H9 (cell line): ENCODE measurements around the gene GRM1. TPM values are rescaled to one million over a fixed set of nuclear protein-coding genes. Genes with fewer than 3 reads are reported as not detected.

Experiments
- DNase-seq: peaks from one replicate; pipeline ENCODE4 v3.0.0-alpha.2; 2017
- H2AFZ ChIP-seq: one replicate; pipeline ENCODE4 v1.6.1; 2013; ENCODE audit warnings: mild to moderate bottlenecking, low read length, control low read depth, moderate library complexity
- H2AK5ac ChIP-seq: 2 replicates; pipeline ENCODE4 v1.6.1; 2013; ENCODE audit warnings: low read length, control low read depth, mixed read lengths; ENCODE audit not compliant: insufficient read length
- H2BK120ac ChIP-seq: one replicate; pipeline ENCODE4 v1.6.1; 2013; ENCODE audit warnings: low read depth, mild to moderate bottlenecking, low read length, control low read depth, inconsistent platforms; ENCODE audit not compliant: poor library complexity, severe bottlenecking
- H2BK12ac ChIP-seq: 2 replicates; pipeline ENCODE4 v1.6.1; 2013; ENCODE audit warnings: low read length, control low read depth, mixed read lengths, low read depth; ENCODE audit not compliant: insufficient read length
- H2BK15ac ChIP-seq: 2 replicates; pipeline ENCODE4 v1.6.1; 2013; ENCODE audit warnings: low read depth, low read length, control low read depth
- H2BK20ac ChIP-seq: one replicate; pipeline ENCODE4 v1.6.1; 2013; ENCODE audit warnings: low read depth, mild to moderate bottlenecking, low read length, control low read depth, inconsistent platforms; ENCODE audit not compliant: poor library complexity, severe bottlenecking
- H2BK5ac ChIP-seq: 2 replicates; pipeline ENCODE4 v1.6.1; 2013; ENCODE audit warnings: low read length, control low read depth, mixed read lengths; ENCODE audit not compliant: insufficient read length
- H3K14ac ChIP-seq: 2 replicates; pipeline ENCODE4 v1.6.1; 2013; ENCODE audit warnings: low read length, control low read depth; ENCODE audit not compliant: insufficient read depth
- H3K18ac ChIP-seq: 2 replicates; pipeline ENCODE4 v1.6.1; 2013; ENCODE audit warnings: low read depth, mild to moderate bottlenecking, mixed read lengths, low read length, control low read depth; ENCODE audit not compliant: insufficient read length
- H3K23ac ChIP-seq: 2 replicates; pipeline ENCODE4 v1.6.1; 2013; ENCODE audit warnings: low read length, control low read depth, mixed read lengths, low read depth; ENCODE audit not compliant: insufficient read length
- H3K23me2 ChIP-seq: 2 replicates; pipeline ENCODE4 v1.6.1; 2013; ENCODE audit warnings: low read depth, mild to moderate bottlenecking, mixed read lengths, low read length, control low read depth; ENCODE audit not compliant: insufficient read length, poor library complexity, severe bottlenecking
- H3K27ac ChIP-seq: 2 replicates; pipeline ENCODE4 v1.5.1; 2013; ENCODE audit warnings: low read length, control low read depth, mixed read lengths, low read depth; ENCODE audit not compliant: insufficient read length
- H3K27me3 ChIP-seq: 2 replicates; pipeline ENCODE4 v1.6.1; 2013; ENCODE audit warnings: low read length, control low read depth, inconsistent platforms; ENCODE audit not compliant: insufficient read depth
- H3K4ac ChIP-seq: 2 replicates; pipeline ENCODE4 v1.6.1; 2013; ENCODE audit warnings: low read depth, mild to moderate bottlenecking, control low read depth, inconsistent platforms, low read length, moderate library complexity
- H3K4me1 ChIP-seq: 2 replicates; pipeline ENCODE4 v1.6.1; 2013; ENCODE audit warnings: low read length, control low read depth, inconsistent platforms; ENCODE audit not compliant: insufficient read depth
- H3K4me2 ChIP-seq: 2 replicates; pipeline ENCODE4 v1.6.1; 2013; ENCODE audit warnings: low read length, control low read depth, mixed read lengths; ENCODE audit not compliant: insufficient read length, insufficient read depth
- H3K56ac ChIP-seq: 2 replicates; pipeline ENCODE4 v1.6.1; 2013; ENCODE audit warnings: low read depth, mild to moderate bottlenecking, mixed read lengths, low read length, control low read depth; ENCODE audit not compliant: insufficient read length
- H3K79me1 ChIP-seq: 2 replicates; pipeline ENCODE4 v1.6.1; 2013; ENCODE audit warnings: low read depth, mild to moderate bottlenecking, moderate library complexity, low read length, control low read depth, inconsistent platforms; ENCODE audit not compliant: insufficient read depth, poor library complexity, severe bottlenecking
- H3K79me2 ChIP-seq: 2 replicates; pipeline ENCODE4 v1.6.1; 2013; ENCODE audit warnings: low read length, control low read depth, inconsistent platforms; ENCODE audit not compliant: insufficient read depth
- H3K9ac ChIP-seq: 2 replicates; pipeline ENCODE4 v1.6.1; 2013; ENCODE audit warnings: low read length, control low read depth, mixed read lengths; ENCODE audit not compliant: insufficient read length; ENCODE audit errors: extremely low read depth
- H3K9me3 ChIP-seq: one replicate; pipeline ENCODE4 v1.6.1; 2013; ENCODE audit warnings: low read depth, low read length, inconsistent platforms; ENCODE audit not compliant: control insufficient read depth
- H3T11ph ChIP-seq: one replicate; pipeline ENCODE4 v1.6.1; 2013; ENCODE audit warnings: mild to moderate bottlenecking, low read length, control low read depth, inconsistent platforms
- H4K20me1 ChIP-seq: one replicate; pipeline ENCODE4 v1.6.1; 2013; ENCODE audit not compliant: control insufficient read depth, insufficient read length, insufficient read depth
- H4K5ac ChIP-seq: 2 replicates; pipeline ENCODE4 v1.6.1; 2013; ENCODE audit warnings: low read depth, mild to moderate bottlenecking, mixed read lengths, low read length, control low read depth; ENCODE audit not compliant: insufficient read length
- H4K8ac ChIP-seq: replicated peaks from 2 replicates; pipeline ENCODE4 v1.6.1; 2013; ENCODE audit warnings: low read length, control low read depth, mixed read lengths, low read depth; ENCODE audit not compliant: insufficient read length
- H4K91ac ChIP-seq: 2 replicates; pipeline ENCODE4 v1.6.1; 2013; ENCODE audit warnings: low read depth, mild to moderate bottlenecking, moderate library complexity, mixed read lengths, low read length, control low read depth; ENCODE audit not compliant: insufficient read length
- H3K27ac Mint-ChIP-seq, 3 experiments: 2 replicates in 2 of 3; 3 replicates in 1 of 3; pipeline ENCODE4 v1.8.0; 2020 to 2021; ENCODE audit warnings: mixed read lengths in 3 of 3, mild to moderate bottlenecking in 1 of 3, moderate library complexity in 1 of 3
- H3K27me3 Mint-ChIP-seq: 2 replicates; pipeline ENCODE4 v1.8.0; 2021; ENCODE audit warnings: low read depth, mild to moderate bottlenecking, moderate library complexity, mixed read lengths
- H3K36me3 Mint-ChIP-seq, 3 experiments: 2 replicates in 2 of 3; 3 replicates in 1 of 3; pipeline ENCODE4 v1.8.0; 2020 to 2021; ENCODE audit warnings: low read depth in 3 of 3, mixed read lengths in 3 of 3; ENCODE audit not compliant: insufficient read depth in 1 of 3
- H3K4me1 Mint-ChIP-seq, 2 experiments: 2 replicates each; pipeline ENCODE4 v1.8.0; 2020; ENCODE audit warnings: mixed read lengths in 2 of 2
- H3K4me3 Mint-ChIP-seq, 2 experiments: 2 replicates in 1 of 2; 3 replicates in 1 of 2; pipeline ENCODE4 v1.8.0; 2020 to 2021; ENCODE audit warnings: mild to moderate bottlenecking in 2 of 2, mixed read lengths in 2 of 2, moderate library complexity in 1 of 2
- H3K9me3 Mint-ChIP-seq, 2 experiments: 2 replicates in 1 of 2; 3 replicates in 1 of 2; pipeline ENCODE4 v1.8.0; 2020; ENCODE audit warnings: mild to moderate bottlenecking in 2 of 2, mixed read lengths in 2 of 2, moderate library complexity in 1 of 2
- WGBS: extraction: QIAGEN DNeasy Blood & Tissue Kit; methylation state at CpG from one replicate; pipeline ENCODE4 v1.1.7; 2013; ENCODE audit warnings: missing lambda C conversion rate, low lambda C conversion rate, mixed read lengths; ENCODE audit not compliant: insufficient read length; ENCODE audit errors: extremely low coverage; 5-methylcytosine and 5-hydroxymethylcytosine counted together
- total RNA-seq: library from RNA; stranded (reverse); gene quantifications from 2 replicates; pipeline ENCODE4 v1.2.1, GENCODE V29; 2021
- TF ChIP-seq, protein P1 (sequence below): fragments of 200-600 bp; sonication (generic); conservative IDR thresholded peaks from 3 replicates; pipeline ENCODE4 v1.8.0; 2021; ENCODE audit warnings: antibody characterized with exemption, mild to moderate bottlenecking

Gene GRM1
- total RNA-seq, 1 experiment from 2014 or later, result 0.39 TPM

DNA sequence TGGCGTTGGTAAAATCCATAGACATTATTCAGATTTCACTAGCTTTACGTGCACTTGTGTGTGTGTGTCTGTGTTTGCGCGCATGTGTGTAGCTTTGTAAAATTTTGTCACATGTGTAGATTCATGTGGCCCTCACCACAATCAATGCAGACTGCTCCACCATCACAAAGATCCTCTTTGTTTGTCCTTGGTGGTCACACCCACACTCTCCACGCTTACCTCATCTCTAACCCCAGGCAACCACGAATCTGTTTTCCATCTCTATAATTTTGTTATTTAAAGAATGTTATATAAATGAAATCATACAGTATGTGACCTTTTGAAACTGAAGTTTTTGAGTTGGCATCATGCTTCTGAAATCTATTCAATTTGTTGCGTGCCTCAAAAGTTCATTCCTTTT is 58.5 kb downstream of the GRM1 start:
- Histone ChIP-seq H3K23ac (no peak overlapping the region), H4K91ac (no peak overlapping the region), H3K56ac (no peak overlapping the region), H3K79me2 (no peaks in the 10 kb centered on the region), H2BK120ac (no peak overlapping the region), H4K8ac (no peak overlapping the region), H3K18ac (no peak overlapping the region), H3K9ac (no peak overlapping the region), H4K20me1 (no peaks in the 10 kb centered on the region), H3K4ac (no peak overlapping the region), H3K27me3 (no peaks in the 10 kb centered on the region), H3K4me1 (no peaks in the 10 kb centered on the region), H3K14ac (no peak overlapping the region), H2BK5ac (no peak overlapping the region), H3K9me3 (no peaks in the 10 kb centered on the region), H3K4me2 (no peak overlapping the region), H2AFZ (no peak overlapping the region), H4K5ac (no peak overlapping the region), H2BK12ac (no peak overlapping the region), H3K27ac (no peak overlapping the region), H3T11ph (no peak overlapping the region), H2BK20ac (no peak overlapping the region), H2AK5ac (no peak overlapping the region), H3K23me2 (no peaks in the 10 kb centered on the region), H3K79me1 (no peaks in the 10 kb centered on the region), H2BK15ac (no peak overlapping the region)
- WGBS, result no CpG with 5 or more reads among the region's 7 CpGs
- Mint-ChIP-seq H3K9me3 (no peaks in the 10 kb centered on the region), H3K4me3 (no peak overlapping the region), H3K27ac (no peak overlapping the region), H3K27me3 (no peaks in the 10 kb centered on the region), H3K4me1 (peaks cover 0 to under 1% of the 10 kb centered on the region in 2 experiments; a peak in 1 of 4 replicates), H3K36me3 (no peaks in the 10 kb centered on the region)
- DNase-seq, result no peak
- TF ChIP-seq, protein P1, sequence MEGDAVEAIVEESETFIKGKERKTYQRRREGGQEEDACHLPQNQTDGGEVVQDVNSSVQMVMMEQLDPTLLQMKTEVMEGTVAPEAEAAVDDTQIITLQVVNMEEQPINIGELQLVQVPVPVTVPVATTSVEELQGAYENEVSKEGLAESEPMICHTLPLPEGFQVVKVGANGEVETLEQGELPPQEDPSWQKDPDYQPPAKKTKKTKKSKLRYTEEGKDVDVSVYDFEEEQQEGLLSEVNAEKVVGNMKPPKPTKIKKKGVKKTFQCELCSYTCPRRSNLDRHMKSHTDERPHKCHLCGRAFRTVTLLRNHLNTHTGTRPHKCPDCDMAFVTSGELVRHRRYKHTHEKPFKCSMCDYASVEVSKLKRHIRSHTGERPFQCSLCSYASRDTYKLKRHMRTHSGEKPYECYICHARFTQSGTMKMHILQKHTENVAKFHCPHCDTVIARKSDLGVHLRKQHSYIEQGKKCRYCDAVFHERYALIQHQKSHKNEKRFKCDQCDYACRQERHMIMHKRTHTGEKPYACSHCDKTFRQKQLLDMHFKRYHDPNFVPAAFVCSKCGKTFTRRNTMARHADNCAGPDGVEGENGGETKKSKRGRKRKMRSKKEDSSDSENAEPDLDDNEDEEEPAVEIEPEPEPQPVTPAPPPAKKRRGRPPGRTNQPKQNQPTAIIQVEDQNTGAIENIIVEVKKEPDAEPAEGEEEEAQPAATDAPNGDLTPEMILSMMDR, result no peak
